ENCODE data around the gene PIK3R1.
A peak's percentile ranks its signal among the peaks of the same experiment; 100 is the strongest.

PIK3R1 gene

GRCh38 chr5:68217528-68217927 lies 2.0 kb downstream of the PIK3R1 start:
- Histone ChIP-seq H3K9me3 (ENCODE audit: control insufficient read depth, low read length) (peaks cover 5% of the 10 kb centered on the region), H3K27ac (ENCODE audit: low read depth, low read length, severe bottlenecking) (no peak overlapping the region), H3K4me1 (ENCODE audit: control insufficient read depth, insufficient read depth, low read length, poor library complexity, severe bottlenecking) (peaks cover 5% of the 10 kb centered on the region), H3K36me3 (ENCODE audit: control insufficient read depth, insufficient read depth, low read length) (peaks cover 8% of the 10 kb centered on the region), H3K4me3 (ENCODE audit: extremely low read depth, insufficient read depth, low read length, poor library complexity, severe bottlenecking) (peak overlapping the region; percentile 84)
- WGBS, 2 experiments (ENCODE audit: insufficient coverage in 2 of 2) = 46 to 55% methylated on average over 4 to 5 of the region's 5 CpGs

DNA sequence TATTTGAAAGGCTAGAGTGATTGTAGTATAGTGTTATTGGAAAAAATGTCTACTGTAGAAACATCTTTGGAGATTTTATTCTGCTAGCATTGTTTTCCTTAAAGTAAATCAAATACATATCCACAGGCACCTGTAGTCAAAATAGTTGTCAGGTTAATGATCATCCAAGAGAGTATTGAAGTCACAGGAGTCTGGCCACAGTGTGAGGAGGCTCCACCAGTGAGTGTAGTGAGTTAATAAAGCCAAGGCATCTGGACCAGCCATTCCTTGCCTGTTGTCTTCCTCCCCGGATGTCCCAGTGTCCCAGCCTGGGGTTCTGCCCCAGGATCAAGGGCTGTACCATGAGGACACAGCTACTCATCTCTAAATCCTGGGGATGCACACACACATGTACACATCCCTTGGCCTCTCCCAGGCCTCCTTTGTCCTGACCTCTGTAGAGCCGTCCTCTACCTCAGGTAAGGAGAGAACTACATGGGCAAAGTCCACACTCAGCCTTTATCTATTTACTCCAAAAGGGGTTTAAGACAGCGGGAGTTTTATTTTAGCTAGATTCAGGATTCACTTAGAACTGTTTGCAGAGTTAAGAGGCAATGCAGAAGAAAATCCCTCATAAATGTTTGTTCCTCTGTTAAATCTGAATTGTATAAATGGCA lies 3.7 kb downstream of the PIK3R1 start:
- H3K27ac ChIP-seq (ENCODE audit: low read depth, low read length, severe bottlenecking) = no peak overlapping the region
- H3K9me3 ChIP-seq (ENCODE audit: control insufficient read depth, low read length) = peaks cover 5% of the 10 kb centered on the region
- H3K4me1 ChIP-seq (ENCODE audit: control insufficient read depth, insufficient read depth, low read length, poor library complexity, severe bottlenecking) = peaks cover 5% of the 10 kb centered on the region
- peaks cover 8% of the 10 kb centered on the region for H3K36me3 ChIP-seq (ENCODE audit: control insufficient read depth, insufficient read depth, low read length)
- no peak overlapping the region for H3K4me3 ChIP-seq (ENCODE audit: extremely low read depth, insufficient read depth, low read length, poor library complexity, severe bottlenecking)
- WGBS, 2 experiments (ENCODE audit: insufficient coverage in 2 of 2) = 92 to 95% methylated on average over 2 of the region's 3 CpGs

GRCh38 chr5:68220260-68220659 lies 4.7 kb downstream of the PIK3R1 start:
- Histone ChIP-seq H3K4me1 (ENCODE audit: control insufficient read depth, insufficient read depth, low read length, poor library complexity, severe bottlenecking) (peaks cover 7% of the 10 kb centered on the region), H3K9me3 (ENCODE audit: control insufficient read depth, low read length) (peaks cover 5% of the 10 kb centered on the region), H3K36me3 (ENCODE audit: control insufficient read depth, insufficient read depth, low read length) (peaks cover 8% of the 10 kb centered on the region), H3K4me3 (ENCODE audit: extremely low read depth, insufficient read depth, low read length, poor library complexity, severe bottlenecking) (no peak overlapping the region), H3K27ac (ENCODE audit: low read depth, low read length, severe bottlenecking) (no peak overlapping the region)
- WGBS, 2 experiments (ENCODE audit: insufficient coverage in 2 of 2) = 97% methylated on average over 6 of the region's 7 CpGs

GRCh38 chr5:68220914-68221313 lies 5.4 kb downstream of the PIK3R1 start:
- H3K4me3 ChIP-seq (ENCODE audit: extremely low read depth, insufficient read depth, low read length, poor library complexity, severe bottlenecking) = no peak overlapping the region
- H3K36me3 ChIP-seq (ENCODE audit: control insufficient read depth, insufficient read depth, low read length) = peaks cover 8% of the 10 kb centered on the region
- H3K27ac ChIP-seq (ENCODE audit: low read depth, low read length, severe bottlenecking) = no peak overlapping the region
- H3K4me1 ChIP-seq (ENCODE audit: control insufficient read depth, insufficient read depth, low read length, poor library complexity, severe bottlenecking) = peaks cover 7% of the 10 kb centered on the region
- H3K9me3 ChIP-seq (ENCODE audit: control insufficient read depth, low read length) = peaks cover 5% of the 10 kb centered on the region
- no CpG with 5 or more reads among the region's 2 CpGs for WGBS, 2 experiments (ENCODE audit: insufficient coverage in 2 of 2)

- H3K4me1 ChIP-seq (ENCODE audit: control insufficient read depth, insufficient read depth, low read length, poor library complexity, severe bottlenecking) = peaks cover 7% of the 10 kb centered on the region
- H3K9me3 ChIP-seq (ENCODE audit: control insufficient read depth, low read length) = peaks cover 5% of the 10 kb centered on the region
- H3K4me3 ChIP-seq (ENCODE audit: extremely low read depth, insufficient read depth, low read length, poor library complexity, severe bottlenecking) = no peak overlapping the region
- peaks cover 13% of the 10 kb centered on the region for H3K36me3 ChIP-seq (ENCODE audit: control insufficient read depth, insufficient read depth, low read length)
- 100% methylated on average over 1 of the region's 1 CpG for whole genome bisulfite sequencing, 2 experiments (ENCODE audit: insufficient coverage in 2 of 2)
- H3K27ac ChIP-seq (ENCODE audit: low read depth, low read length, severe bottlenecking) = no peak overlapping the region
Measured at GRCh38 chr5:68221488-68221887, 5.9 kb downstream of the PIK3R1 start.

- H3K36me3 ChIP-seq (ENCODE audit: control insufficient read depth, insufficient read depth, low read length) = peaks cover 21% of the 10 kb centered on the region
- no peak overlapping the region for H3K4me3 ChIP-seq (ENCODE audit: extremely low read depth, insufficient read depth, low read length, poor library complexity, severe bottlenecking)
- H3K9me3 ChIP-seq (ENCODE audit: control insufficient read depth, low read length) = peaks cover 5% of the 10 kb centered on the region
- H3K27ac ChIP-seq (ENCODE audit: low read depth, low read length, severe bottlenecking) = no peak overlapping the region
- WGBS, 2 experiments (ENCODE audit: insufficient coverage in 2 of 2) = 95 to 100% methylated on average over 2 to 3 of the region's 3 CpGs
- peaks cover 7% of the 10 kb centered on the region for H3K4me1 ChIP-seq (ENCODE audit: control insufficient read depth, insufficient read depth, low read length, poor library complexity, severe bottlenecking)
Measured at GRCh38 chr5:68222310-68222709, 6.8 kb downstream of the PIK3R1 start.

DNA sequence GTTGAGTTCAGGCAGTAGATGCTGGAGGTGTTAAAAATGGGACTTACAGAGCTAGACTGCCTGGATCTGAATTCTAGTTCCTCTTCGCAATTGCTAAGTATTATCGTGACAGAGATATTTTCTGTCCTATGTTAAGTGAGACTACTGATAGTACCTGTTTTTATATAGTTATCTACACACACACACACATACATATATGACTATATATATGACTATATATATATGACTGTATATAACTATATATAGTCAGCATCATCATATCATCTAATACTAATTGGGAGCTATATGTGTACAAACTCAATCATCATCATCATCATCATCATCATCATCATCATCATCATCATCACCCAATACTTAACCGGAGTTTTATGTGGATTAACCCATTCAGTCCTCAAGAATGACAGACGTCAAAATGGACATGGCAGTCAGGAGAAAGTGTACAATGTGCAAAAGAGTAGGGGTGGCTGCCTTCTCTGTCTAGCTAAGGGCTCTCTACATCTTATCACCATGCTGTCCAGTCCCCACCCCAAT lies 7.3 kb downstream of the PIK3R1 start:
- WGBS, 2 experiments (ENCODE audit: insufficient coverage in 2 of 2) = 83% methylated on average over 1 of the region's 4 CpGs; no CpG with 5 or more reads in 1 of the 2 experiments
- peaks cover 4% of the 10 kb centered on the region for H3K4me1 ChIP-seq (ENCODE audit: control insufficient read depth, insufficient read depth, low read length, poor library complexity, severe bottlenecking)
- H3K36me3 ChIP-seq (ENCODE audit: control insufficient read depth, insufficient read depth, low read length) = peaks cover 24% of the 10 kb centered on the region
- no peak overlapping the region for H3K4me3 ChIP-seq (ENCODE audit: extremely low read depth, insufficient read depth, low read length, poor library complexity, severe bottlenecking)
- H3K27ac ChIP-seq (ENCODE audit: low read depth, low read length, severe bottlenecking) = no peak overlapping the region
- peaks cover 5% of the 10 kb centered on the region for H3K9me3 ChIP-seq (ENCODE audit: control insufficient read depth, low read length)

DNA sequence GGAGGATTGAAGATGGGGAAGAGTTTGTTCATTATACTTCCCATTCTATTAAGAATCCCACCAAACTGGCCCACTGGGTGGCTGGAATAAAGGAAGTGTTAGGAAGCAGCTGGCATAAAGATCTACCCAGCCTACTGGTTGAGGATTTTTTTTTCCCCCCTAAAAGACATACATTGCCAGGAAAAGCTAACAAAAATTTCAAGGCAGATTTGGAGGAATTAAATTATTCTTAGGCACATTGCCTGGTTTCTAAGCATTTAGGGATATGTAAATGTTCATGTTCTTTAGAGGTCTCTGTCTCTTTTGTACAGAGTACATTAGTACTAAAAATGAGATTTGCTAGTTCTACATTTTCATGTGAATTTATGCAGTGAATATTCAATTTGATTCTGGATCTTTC lies 8.3 kb downstream of the PIK3R1 start:
- H3K4me3 ChIP-seq (ENCODE audit: extremely low read depth, insufficient read depth, low read length, poor library complexity, severe bottlenecking) = no peak overlapping the region
- H3K36me3 ChIP-seq (ENCODE audit: control insufficient read depth, insufficient read depth, low read length) = peaks cover 26% of the 10 kb centered on the region
- H3K27ac ChIP-seq (ENCODE audit: low read depth, low read length, severe bottlenecking) = no peak overlapping the region
- peaks cover 3% of the 10 kb centered on the region for H3K4me1 ChIP-seq (ENCODE audit: control insufficient read depth, insufficient read depth, low read length, poor library complexity, severe bottlenecking)
- H3K9me3 ChIP-seq (ENCODE audit: control insufficient read depth, low read length) = peaks cover 5% of the 10 kb centered on the region

DNA sequence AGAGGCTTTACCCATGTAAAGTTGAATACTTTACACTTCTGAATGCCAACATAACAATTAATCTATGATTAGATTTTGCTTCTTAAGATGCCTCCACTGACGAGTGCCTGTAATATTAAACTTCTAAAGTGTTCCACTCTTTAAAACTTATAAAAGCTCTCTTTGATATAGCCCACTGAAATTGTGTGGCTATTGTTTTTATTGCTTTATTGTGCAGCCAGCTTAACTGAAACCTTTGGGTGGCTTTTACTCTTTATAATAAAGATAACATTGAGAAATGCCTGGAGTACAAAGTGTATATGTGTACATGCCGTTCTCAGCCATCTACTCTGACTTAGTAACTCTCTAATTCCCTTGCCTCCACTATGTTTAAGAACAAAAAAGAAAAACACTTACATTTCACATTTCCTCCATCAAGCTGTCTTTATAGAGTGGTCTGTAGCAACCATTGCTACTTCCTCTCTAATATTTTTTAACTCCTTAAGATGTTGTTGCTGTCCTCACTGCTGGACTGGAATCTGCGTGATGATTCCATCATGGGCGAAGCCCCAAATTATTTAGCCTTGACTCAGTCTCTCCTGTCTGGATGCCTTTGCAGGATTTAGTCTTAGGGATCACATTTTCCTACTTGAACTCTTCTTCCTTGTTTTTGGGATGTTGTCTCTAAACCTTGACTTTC lies 9.1 kb downstream of the PIK3R1 start:
- no peak overlapping the region for H3K4me3 ChIP-seq (ENCODE audit: extremely low read depth, insufficient read depth, low read length, poor library complexity, severe bottlenecking)

DNA sequence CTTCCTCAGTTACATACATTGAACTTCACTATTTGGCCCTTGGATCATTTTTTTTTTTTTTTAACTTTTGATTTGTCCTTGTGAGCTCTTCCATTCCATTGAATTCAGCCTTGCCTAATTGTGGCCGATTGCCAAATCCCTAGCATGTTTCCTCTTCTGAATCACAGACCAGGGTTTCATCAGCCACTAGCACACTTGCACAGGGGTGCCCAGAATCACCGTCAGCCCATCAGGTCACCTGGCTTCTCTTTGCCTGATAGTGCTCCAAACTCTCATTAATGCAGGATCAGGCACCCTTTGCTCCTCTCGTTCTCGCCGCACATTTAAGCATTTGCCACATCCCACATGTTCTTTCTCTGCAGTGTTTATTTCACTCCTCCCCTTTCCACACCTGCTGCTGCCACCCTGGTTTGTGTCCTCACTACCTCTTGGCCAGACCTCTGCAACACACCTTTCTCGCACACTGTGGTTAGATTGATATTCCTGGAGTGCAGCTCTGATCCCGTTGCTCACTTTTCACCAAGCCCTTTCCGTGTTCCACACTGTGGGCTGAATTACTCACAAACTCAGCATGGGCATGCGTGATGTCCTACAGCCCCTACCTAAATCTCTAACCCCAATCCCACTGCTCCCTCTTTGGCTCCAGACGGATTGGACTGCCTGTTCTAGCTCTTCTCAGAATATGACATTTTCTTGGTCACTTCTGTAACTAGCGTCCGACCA lies 9.8 kb downstream of the PIK3R1 start:
- 91 to 94% methylated on average over 12 of the region's 12 CpGs for WGBS, 2 experiments (ENCODE audit: insufficient coverage in 2 of 2)
- Histone ChIP-seq H3K4me3 (ENCODE audit: extremely low read depth, insufficient read depth, low read length, poor library complexity, severe bottlenecking) (no peak overlapping the region), H3K9me3 (ENCODE audit: control insufficient read depth, low read length) (peaks cover 2% of the 10 kb centered on the region), H3K4me1 (ENCODE audit: control insufficient read depth, insufficient read depth, low read length, poor library complexity, severe bottlenecking) (peaks cover 3% of the 10 kb centered on the region), H3K36me3 (ENCODE audit: control insufficient read depth, insufficient read depth, low read length) (peaks cover 24% of the 10 kb centered on the region), H3K27ac (ENCODE audit: low read depth, low read length, severe bottlenecking) (no peak overlapping the region)

More for the DNA sequence above, 9.1 kb downstream of the PIK3R1 start:
- peaks cover 26% of the 10 kb centered on the region for H3K36me3 ChIP-seq (ENCODE audit: control insufficient read depth, insufficient read depth, low read length)
- H3K9me3 ChIP-seq (ENCODE audit: control insufficient read depth, low read length) = peaks cover 5% of the 10 kb centered on the region
- H3K4me1 ChIP-seq (ENCODE audit: control insufficient read depth, insufficient read depth, low read length, poor library complexity, severe bottlenecking) = peaks cover 3% of the 10 kb centered on the region
- no peak overlapping the region for H3K27ac ChIP-seq (ENCODE audit: low read depth, low read length, severe bottlenecking)
- WGBS, 2 experiments (ENCODE audit: insufficient coverage in 2 of 2) = 89 to 92% methylated on average over 2 of the region's 4 CpGs

Measured in mesodermal cell (in vitro differentiated cells).